Uterus (tissue), 2 donors: ENCODE measurements around the gene ALPI.
"Not testable (repeated sequence)": the region's sequence is repeated elsewhere in the genome, so short reads cannot be mapped to it uniquely, and the experiment has no call there.

Experiments
- POLR2A ChIP-seq, 2 donors: fragments of 450-650 bp; IDR thresholded peaks; one replicate each; pipeline ENCODE4 v1.6.1; 2016; ENCODE audit warnings: antibody characterized with exemption in 2 of 2, mild to moderate bottlenecking in 1 of 2, moderate library complexity in 1 of 2
- TF ChIP-seq, protein P1 (sequence below), 4 experiments: fragments of 200-600 bp in 2 of 4; fragments of 450-650 bp in 2 of 4; sonication (generic) in 2 of 4; IDR thresholded peaks; one replicate each; pipeline ENCODE4 v1.5.1; 2016 to 2019; ENCODE audit warnings: antibody characterized with exemption in 4 of 4, mild to moderate bottlenecking in 2 of 4, moderate library complexity in 1 of 4

DNA sequence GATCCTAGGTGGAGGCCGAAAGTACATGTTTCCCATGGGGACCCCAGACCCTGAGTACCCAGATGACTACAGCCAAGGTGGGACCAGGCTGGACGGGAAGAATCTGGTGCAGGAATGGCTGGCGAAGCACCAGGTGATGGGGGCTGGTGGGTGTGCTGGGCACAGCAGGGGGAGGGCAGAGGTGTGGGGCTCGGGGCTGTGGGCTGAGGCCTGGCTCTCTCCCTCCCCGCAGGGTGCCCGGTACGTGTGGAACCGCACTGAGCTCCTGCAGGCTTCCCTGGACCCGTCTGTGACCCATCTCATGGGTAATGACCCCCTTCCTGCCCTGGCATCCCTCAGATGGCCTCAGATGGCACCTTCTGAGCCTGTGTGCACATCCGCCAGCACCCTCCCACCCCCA, 47.7 kb upstream of the ALPI start:
- TF ChIP-seq, protein P1, sequence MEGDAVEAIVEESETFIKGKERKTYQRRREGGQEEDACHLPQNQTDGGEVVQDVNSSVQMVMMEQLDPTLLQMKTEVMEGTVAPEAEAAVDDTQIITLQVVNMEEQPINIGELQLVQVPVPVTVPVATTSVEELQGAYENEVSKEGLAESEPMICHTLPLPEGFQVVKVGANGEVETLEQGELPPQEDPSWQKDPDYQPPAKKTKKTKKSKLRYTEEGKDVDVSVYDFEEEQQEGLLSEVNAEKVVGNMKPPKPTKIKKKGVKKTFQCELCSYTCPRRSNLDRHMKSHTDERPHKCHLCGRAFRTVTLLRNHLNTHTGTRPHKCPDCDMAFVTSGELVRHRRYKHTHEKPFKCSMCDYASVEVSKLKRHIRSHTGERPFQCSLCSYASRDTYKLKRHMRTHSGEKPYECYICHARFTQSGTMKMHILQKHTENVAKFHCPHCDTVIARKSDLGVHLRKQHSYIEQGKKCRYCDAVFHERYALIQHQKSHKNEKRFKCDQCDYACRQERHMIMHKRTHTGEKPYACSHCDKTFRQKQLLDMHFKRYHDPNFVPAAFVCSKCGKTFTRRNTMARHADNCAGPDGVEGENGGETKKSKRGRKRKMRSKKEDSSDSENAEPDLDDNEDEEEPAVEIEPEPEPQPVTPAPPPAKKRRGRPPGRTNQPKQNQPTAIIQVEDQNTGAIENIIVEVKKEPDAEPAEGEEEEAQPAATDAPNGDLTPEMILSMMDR (IDR thresholded peaks at IDR 0.05) = not testable (repeated sequence)
- TF ChIP-seq POLR2A (IDR thresholded peaks at IDR 0.05) = not testable (repeated sequence)
